Esophagus mucosa (tissue), 1 donor: Measurements from ENCODE around the gene NUP214. TPM values are rescaled to one million over a fixed set of nuclear protein-coding genes. Genes with fewer than 3 reads are reported as not detected.

Experiments used
- ATAC-seq: fragments of 200-7000 bp; cut with Tn5 transposase; one replicate; pipeline ENCODE4 v1.9.1; 2020
- total RNA-seq: library from RNA; stranded (reverse); gene quantifications from one replicate; pipeline ENCODE4 v1.2.4, GENCODE V29; 2023
- donor health status: DM: yes; HTN: yes; CAD: no.

The NUP214 gene
- total RNA-seq, 1 donor from 2014 or later = 40.5 TPM

- ATAC-seq = peak; percentile 43
Measured at GRCh38 chr9:131277910-131278701, 152.7 kb downstream of the NUP214 start.

GRCh38 chr9:131278702-131279111 lies 153.3 kb downstream of the NUP214 start:
- ATAC-seq = no peak

GRCh38 chr9:131279196-131279862 lies 153.9 kb downstream of the NUP214 start:
- no peak for ATAC-seq

GRCh38 chr9:131279863-131280570 lies 154.6 kb downstream of the NUP214 start:
- no peak for ATAC-seq

GRCh38 chr9:131280660-131281059 lies 155.3 kb downstream of the NUP214 start:
- ATAC-seq = no peak

GRCh38 chr9:131281119-131281965 lies 156.0 kb downstream of the NUP214 start:
- ATAC-seq = no peak

GRCh38 chr9:131282175-131282574 lies 156.8 kb downstream of the NUP214 start:
- ATAC-seq = no peak

GRCh38 chr9:131282688-131283422 lies 157.5 kb downstream of the NUP214 start:
- ATAC-seq = no peak

Other genes with a start within 250 kb of the NUP214 start
- not detected for gene QRFP, start 228.8 kb upstream of the NUP214 start, total RNA-seq
- 0.20 TPM for gene FIBCD1, start 186.3 kb upstream of the NUP214 start, total RNA-seq
- gene LAMC3, start 116.4 kb upstream of the NUP214 start, total RNA-seq = 0.52 TPM
- gene AIF1L, start 29.1 kb upstream of the NUP214 start, total RNA-seq = 63.3 TPM
- 0.72 TPM for gene FAM78A, start 150.9 kb downstream of the NUP214 start, total RNA-seq
- gene PLPP7, start 164.1 kb downstream of the NUP214 start, total RNA-seq = 0.28 TPM